SW 1271 (cell line): ENCODE measurements around the gene ITIH2.

Source experiments
- DNase-seq, 2 experiments: peaks; one replicate each; lab custom pipeline; 2025; lab: John Stamatoyannopoulos, UW

ITIH2 gene

GRCh38 chr10:7794251-7795026, 91.3 kb downstream of the ITIH2 start:
- DNase-seq = no peak

GRCh38 chr10:7795605-7796004, 92.5 kb downstream of the ITIH2 start:
- peak in 1 of 2 experiments; percentile 32 for DNase-seq

DNA sequence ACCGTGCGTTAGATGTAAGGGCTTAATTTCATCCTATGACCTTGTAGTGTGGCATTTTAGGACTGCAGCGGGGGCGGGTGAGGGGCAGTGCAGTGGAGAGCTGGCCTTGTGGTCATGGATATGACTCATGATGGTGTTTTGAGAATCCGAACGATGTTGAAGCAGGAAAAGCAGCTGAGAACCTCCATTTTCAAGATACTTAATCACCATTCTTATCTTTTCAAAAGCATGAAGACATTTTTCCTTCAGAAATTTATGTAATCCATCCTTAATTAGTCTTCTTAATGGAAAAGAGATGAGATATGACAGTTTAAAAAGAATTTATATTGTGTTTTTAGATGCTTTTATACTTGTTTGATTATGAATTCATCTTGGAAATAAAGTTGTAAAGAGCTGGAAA, 94.5 kb downstream of the ITIH2 start:
- peak; percentile 41 to 85 for DNase-seq
